Raji (cell line): ENCODE data around the gene CNIH3.

Source experiments
- POLR2A ChIP-seq: IDR thresholded peaks from 2 replicates; pipeline ENCODE4 v1.6.1; 2011; ENCODE audit warnings: low read depth, low read length, control low read depth; ENCODE audit not compliant: insufficient read depth

CNIH3 gene

GRCh38 chr1:224718470-224719053, 102.4 kb downstream of the CNIH3 start:
- no peak for TF ChIP-seq POLR2A

DNA sequence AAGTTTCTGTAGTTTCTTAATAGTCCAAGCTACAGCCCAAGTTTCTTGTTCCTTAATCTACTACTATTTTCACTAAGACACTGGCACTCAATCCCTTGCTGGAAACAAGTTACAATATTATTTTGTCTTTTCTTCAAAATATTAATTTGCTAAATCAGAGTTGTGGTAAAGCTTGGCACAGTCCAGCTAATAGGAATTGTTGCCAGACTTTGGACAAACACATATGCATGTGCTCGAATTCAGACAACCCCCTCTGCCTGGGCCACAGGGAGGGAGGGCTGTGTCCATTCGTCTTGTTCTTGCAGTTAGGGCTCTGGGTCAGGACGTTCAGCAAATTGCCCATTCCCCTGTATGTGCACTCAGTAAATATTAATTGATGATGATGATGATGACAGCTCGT, 103.6 kb downstream of the CNIH3 start:
- no peak for TF ChIP-seq POLR2A

GRCh38 chr1:224720216-224720615, 104.1 kb downstream of the CNIH3 start:
- no peak for TF ChIP-seq POLR2A

DNA sequence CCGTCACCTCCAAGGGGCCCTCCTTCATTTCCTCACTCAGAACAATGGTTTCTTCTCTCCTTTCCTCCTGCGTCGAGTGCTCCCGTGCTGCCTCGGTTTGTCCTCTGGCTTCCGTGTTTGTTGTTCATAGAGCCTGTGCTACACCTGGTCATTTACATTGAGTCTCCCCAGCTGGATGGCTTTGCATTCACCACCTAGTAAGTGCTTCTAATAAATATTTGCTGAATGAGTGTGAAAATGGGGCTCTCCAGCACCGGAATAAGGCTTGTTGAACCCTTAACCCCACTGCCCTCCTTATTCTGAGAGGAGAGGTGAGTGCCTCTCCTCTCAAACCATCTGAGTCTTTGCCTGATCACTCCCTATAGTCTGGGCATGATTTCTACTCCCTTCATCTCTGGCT, 104.9 kb downstream of the CNIH3 start:
- no peak for TF ChIP-seq POLR2A

DNA sequence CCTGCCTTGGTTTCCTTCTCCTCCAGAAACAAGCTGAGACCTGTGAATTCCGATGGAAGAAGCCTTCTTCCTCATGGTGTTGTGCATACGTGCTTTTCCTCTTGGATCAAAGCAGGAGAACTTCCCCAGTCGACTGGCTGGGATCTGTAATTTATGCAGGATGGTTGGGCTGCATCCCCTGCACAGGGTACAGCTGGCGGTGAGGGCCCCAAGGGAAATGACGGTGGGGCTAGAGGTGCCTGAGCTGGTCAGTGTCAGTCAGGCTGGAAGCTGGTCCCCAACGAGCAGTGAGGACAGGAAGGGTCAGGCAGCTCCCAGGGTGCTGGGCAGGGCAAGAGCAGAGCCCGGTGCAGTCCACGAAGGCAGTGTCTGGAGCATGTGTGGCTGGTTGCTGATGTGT, 106.7 kb downstream of the CNIH3 start:
- TF ChIP-seq POLR2A, result no peak

DNA sequence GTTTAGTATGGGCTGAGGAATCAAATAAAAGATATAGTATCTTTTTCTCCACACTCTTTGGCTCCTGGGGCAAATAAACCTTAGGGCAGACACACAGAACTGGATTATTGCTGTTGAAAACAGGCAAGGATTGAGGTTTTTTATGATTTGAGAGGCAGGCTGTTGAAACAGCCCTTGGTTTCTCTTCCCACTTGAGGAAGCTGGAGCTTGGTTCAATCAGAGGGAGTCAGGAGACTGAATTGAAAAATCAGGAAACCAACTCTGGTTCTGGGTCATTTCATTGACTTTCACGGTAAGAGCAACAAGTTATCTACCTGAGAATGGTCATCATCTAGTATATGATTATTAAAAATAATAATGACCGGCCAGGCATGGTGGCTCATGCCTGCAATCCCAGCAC, 108.4 kb downstream of the CNIH3 start:
- no peak for TF ChIP-seq POLR2A

DNA sequence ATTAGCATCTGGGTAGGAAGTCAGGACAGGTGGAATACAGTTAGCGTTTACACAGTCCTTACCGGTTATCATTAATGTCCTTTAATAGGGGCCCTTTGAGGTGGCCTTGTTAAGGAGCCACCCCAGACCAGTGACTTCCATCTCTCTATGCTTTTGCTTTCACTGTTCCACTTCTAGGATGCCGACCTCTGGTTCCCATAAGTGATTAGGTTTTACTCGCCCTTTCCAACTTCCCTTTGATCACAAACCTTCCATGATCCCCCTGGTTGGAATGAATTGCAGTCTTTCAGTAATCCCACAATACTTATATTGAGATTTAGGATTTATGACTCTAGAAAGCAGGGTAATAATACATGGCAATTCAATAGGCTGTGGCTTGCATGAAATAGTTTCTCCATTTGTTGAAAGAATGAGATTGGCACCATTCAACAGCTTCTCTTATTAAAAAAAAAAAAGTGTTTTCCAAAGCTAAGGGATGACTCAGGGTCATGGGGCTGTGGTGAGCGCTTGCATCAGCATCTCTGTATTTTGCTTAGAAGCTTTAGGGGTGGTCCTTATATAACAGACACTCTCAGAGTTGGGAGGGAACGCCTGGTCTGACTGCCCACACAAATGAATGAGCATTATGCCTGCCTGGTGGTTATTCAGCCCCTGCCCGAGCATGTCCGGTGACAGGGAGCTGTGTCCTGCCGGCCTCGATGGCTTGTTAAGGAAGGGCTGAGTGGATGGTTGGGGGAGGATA, 110.5 kb downstream of the CNIH3 start:
- TF ChIP-seq POLR2A, result no peak

DNA sequence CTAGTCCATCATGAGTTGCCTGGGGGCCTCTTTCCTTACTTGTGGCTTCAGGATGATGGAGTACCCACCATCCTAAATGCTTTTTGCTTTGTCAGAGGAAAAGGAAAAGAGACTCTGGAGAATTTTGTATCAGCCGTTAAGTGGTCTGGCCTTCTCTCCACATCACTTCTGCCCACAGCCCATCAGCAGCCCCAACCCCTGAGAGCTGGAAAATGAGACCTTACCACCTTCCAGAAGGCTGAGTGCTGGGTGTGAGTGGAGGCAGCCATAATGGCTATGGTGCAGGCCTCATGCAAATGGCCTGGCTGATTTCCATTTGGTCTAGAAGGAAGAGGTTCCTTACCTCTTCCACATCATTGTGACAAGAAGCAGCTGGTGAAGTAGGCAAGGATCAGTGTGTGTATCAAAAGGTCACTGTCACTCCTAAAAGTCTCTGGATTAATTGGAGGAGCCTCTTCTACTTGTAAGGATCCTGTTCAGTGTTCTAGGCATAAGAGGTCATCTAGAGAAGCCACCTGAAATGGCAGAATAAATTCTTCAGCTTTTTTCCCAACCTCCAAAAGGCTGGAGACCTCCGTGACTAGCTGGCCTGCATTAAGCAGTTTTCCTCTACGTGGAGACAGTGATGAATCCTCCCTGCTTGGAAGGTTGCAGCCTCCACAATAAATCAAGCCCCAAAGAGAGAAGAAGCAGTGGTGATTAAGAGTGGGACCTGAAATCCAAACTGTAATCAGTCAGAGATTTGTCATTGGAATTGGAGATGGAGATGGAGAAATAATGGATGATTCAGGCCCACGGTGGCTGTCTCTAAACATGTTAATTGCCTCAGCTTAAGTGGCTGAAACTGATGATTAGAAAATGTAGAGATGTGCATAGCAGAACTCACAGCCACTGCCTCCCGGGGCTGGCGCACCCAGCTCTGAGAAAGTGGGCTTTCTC, 111.5 kb downstream of the CNIH3 start:
- TF ChIP-seq POLR2A, result no peak

DNA sequence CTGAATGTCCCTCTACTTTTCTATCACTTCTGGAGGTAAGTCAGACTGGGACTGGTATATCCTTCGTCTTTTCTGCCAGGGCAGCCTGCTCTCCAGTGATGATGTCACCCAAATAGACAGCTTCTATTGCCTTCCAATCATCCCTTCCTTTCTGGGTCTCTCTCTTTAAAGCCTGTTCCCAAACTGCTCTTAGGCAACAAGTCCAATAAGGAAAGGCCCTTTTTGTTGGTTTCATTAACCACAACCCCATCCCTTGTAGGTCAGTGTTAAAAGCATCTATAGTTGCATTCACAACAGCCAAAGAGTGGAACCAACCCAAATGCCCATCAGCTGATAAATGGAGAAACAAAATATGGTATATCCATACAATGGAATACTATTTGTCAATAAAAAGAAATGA, 114.4 kb downstream of the CNIH3 start:
- TF ChIP-seq POLR2A, result no peak

DNA sequence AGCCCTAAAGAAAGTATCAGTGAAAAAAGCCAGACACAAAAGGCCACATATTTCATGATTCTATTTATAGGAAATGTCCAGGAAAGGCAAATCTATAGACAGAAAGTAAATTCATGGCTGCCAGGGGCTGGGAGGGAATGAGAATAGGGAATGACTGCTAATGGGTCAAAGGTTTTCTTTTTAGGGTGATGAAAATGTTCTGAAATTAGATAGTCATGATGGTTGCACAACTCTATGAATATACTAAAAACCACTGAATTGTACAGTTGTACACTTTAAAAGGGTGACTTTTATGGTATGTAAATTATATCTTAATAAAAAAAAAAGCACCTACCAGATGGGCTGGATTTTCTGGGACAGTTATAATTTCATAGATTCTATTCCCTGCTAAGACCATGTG, 114.8 kb downstream of the CNIH3 start:
- no peak for TF ChIP-seq POLR2A

DNA sequence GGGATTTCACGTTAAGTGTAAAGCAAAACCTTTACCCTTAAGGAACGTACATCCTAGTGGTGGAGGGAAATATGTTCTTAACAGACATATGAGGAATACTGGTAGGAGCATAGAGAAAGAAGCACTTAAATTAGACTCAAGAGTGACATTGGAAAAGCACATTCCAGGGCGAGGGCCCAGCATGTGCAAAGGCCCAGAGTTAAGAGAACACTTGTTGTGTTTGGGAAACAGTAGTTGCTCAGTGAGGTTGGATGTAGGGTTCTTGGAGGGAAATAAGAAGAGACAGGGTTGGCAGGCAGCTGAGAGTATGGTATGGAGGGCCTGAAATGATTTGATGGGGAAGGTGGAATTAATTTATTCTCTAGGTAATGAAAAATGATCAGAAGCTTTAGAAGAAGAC, 115.5 kb downstream of the CNIH3 start:
- TF ChIP-seq POLR2A, result no peak

DNA sequence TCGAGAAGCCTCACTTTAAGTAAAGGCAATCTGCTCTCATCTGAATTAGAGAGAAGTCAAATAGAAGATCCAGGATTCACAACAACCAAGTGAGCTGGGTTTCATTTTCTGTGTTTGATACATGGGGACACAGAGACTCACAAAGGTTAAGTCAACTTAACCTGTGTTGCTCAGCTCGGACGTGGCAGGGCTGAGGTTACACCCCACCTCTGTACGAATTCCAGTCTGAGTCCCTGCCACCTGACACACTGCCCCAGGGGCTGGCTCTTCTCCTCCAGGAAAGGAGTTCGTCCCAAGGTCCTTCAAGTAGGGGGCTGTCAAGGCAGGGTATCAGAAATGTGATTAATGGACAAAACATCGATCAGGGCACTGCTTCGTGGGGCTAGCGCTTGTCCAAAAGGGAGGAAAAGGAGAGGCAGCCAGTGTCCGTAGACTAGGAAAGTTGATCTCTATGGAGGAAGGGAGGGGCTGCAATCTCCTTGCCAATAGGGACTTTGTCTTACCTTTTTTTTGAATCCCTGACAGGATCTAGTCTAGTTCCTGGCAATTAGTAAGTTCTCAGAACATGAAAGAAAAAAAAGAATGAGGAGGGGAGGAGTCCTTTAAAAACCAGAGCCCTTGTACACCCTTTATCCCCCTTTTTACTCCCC, 116.4 kb downstream of the CNIH3 start:
- no peak for TF ChIP-seq POLR2A

- TF ChIP-seq POLR2A, result no peak
Measured at GRCh38 chr1:224733027-224733911, 117.2 kb downstream of the CNIH3 start.

GRCh38 chr1:224734261-224734935, 118.3 kb downstream of the CNIH3 start:
- TF ChIP-seq POLR2A, result no peak

DNA sequence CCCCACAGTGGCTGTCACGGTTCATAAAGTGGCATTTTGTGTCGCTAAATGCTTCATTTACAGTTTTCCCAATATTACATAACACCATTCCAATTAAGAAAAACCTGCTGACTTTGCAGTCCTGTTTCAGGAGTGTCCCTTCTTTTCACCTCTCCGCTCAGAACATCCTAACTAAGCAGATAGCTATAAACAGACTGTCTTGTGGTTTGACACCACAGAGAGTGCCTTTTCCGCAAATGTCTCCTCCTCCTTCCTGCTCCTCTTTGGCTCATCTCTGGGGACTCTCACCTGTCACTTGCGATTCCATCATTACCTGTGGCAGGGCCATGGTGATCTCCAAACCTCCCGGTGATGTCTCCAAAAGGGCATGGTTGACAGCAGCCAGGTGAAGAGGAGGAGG, 119.0 kb downstream of the CNIH3 start:
- no peak for TF ChIP-seq POLR2A
